22Rv1 (cell line): ENCODE results near the gene HEMK1.

Experiments used
- CTCF ChIP-seq: fragments of 450-650 bp; IDR thresholded peaks from 2 replicates; pipeline ENCODE4 v1.5.1; 2017; ENCODE audit warnings: mild to moderate bottlenecking
- ZFX ChIP-seq: fragments of 450-650 bp; IDR thresholded peaks from 2 replicates; pipeline ENCODE4 v1.6.1; 2017; ENCODE audit warnings: antibody characterized with exemption, borderline replicate concordance

- TF ChIP-seq CTCF (peak; percentile 54), ZFX (no peak)
These were observed 42.3 kb downstream of the HEMK1 start, which contains the start of gene CISH for GRCh38 chr3:50611464-50612233.
